ENCODE results near the gene CNTNAP2.

DNA sequence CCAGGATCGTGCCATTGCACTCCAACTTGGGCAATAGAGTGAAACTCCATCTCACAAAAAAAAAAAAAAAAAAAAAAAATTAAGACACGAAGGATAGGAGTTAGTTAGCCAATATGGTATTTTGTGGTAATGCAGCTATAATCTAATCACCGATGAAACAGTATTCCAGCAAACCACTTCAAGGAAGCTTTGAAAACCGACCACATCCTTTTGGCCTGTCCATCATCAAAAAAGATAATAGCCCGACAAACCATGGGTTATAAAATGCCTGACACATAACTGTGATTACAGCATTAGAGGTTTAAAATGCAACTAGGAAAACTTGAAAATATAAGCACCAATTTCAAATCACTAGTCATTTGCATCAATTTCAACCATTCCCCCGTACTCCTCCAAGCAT is 1745.3 kb downstream of the CNTNAP2 start:
- TF ChIP-seq POLR2A (IDR thresholded peaks at IDR 0.05) (no peak), POLR2AphosphoS5 (IDR thresholded peaks at IDR 0.05; ENCODE audit: insufficient read depth in 1 of 2, low read depth in 1 of 2) (no peak)
